Stomach smooth muscle (tissue), 2 donors: Measurements from ENCODE around the gene OFD1.

Experiments used
- H3K27ac ChIP-seq: one replicate; pipeline ENCODE4 v1.7.0; 2013; ENCODE audit warnings: mild to moderate bottlenecking, low read length, inconsistent platforms
- H3K27me3 ChIP-seq, 2 donors: one replicate each; pipeline ENCODE4 v1.7.0; 2013; ENCODE audit warnings: low read length in 2 of 2; ENCODE audit not compliant: insufficient read depth in 2 of 2, control insufficient read depth in 1 of 2
- H3K36me3 ChIP-seq, 2 donors: one replicate each; pipeline ENCODE4 v1.7.0; 2013; ENCODE audit warnings: low read length in 2 of 2; ENCODE audit not compliant: control insufficient read depth in 2 of 2, insufficient read depth in 2 of 2
- H3K4me1 ChIP-seq: one replicate; pipeline ENCODE4 v1.7.0; 2013; ENCODE audit warnings: low read length; ENCODE audit not compliant: control insufficient read depth, insufficient read depth
- H3K4me3 ChIP-seq, 2 donors: one replicate each; pipeline ENCODE4 v1.7.0; 2013; ENCODE audit warnings: low read length in 2 of 2
- H3K9ac ChIP-seq, 2 donors: one replicate each; pipeline ENCODE4 v1.7.0; 2013; ENCODE audit warnings: low read length in 2 of 2, mild to moderate bottlenecking in 1 of 2
- H3K9me3 ChIP-seq, 2 donors: one replicate each; pipeline ENCODE4 v1.7.0; 2013; ENCODE audit warnings: low read length in 2 of 2; ENCODE audit not compliant: control insufficient read depth in 2 of 2
- donor health status: healthy.
- donor health status: Pancreatic carcinoma.

OFD1 gene

DNA sequence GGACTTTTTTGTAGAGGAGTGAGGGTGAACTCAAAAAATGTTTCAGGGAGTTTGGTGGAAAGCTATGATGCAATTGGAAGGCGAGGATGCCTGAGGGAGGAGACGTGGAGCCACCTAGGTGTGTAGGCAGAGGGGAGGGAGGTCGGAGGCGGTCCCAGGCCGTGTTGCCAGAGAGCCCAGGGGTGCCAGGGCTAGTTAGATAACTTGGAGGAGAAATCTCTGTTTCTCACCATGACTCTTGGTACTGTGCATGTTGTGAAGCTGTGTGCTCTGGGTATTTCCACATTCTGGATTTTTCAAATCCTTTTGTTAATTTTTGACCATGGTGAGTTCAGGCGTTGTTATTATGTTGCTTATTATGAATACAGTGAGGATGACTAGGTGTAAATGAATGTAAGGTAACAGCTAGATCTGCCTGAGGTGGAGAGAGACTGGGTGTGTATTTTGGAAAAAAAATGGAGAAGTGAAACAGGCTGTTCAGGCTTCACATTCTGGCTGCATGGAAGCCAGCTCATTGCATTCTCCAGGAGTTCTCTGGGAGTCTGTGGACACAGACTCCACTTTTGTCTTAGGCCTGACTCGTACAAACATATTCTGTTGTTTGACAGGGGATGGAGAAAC lies 41.1 kb upstream of the OFD1 start:
- no peak overlapping the region for H3K9ac ChIP-seq
- peaks cover 0 to 14% of the 10 kb centered on the region in 2 donors for H3K27me3 ChIP-seq
- H3K27ac ChIP-seq = no peak overlapping the region
- H3K36me3 ChIP-seq = no peaks in the 10 kb centered on the region
- no peaks in the 10 kb centered on the region for H3K9me3 ChIP-seq
- H3K4me1 ChIP-seq = peaks cover 5% of the 10 kb centered on the region
- H3K4me3 ChIP-seq = peak overlapping the region in 1 of 2 donors; percentile 23

DNA sequence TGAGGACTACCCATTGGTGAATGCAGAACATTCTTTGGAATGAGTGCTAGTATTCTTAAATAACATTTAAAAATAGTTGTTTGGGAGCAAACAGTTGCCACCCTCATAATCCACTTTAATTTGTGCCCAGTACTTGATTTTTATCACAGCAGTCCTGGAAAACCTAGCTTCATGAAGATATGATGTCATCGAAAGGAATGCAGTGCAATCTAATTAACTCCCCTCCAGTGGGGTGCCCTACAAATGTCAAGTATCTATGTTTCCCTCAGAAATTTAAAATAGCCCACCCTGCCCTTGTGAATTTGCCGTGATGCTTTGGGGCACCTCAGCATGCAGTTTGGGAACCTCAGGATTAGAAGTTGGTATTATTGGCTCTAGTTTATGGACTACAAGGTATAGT lies 40.2 kb upstream of the OFD1 start:
- no peaks in the 10 kb centered on the region for H3K9me3 ChIP-seq
- H3K4me3 ChIP-seq = no peak overlapping the region
- H3K27me3 ChIP-seq = peaks cover 0 to 12% of the 10 kb centered on the region in 2 donors
- no peak overlapping the region for H3K27ac ChIP-seq
- no peak overlapping the region for H3K9ac ChIP-seq
- H3K4me1 ChIP-seq = peaks cover 5% of the 10 kb centered on the region
- no peaks in the 10 kb centered on the region for H3K36me3 ChIP-seq

GRCh38 chrX:13694983-13695382 lies 39.6 kb upstream of the OFD1 start:
- peaks cover 0 to 10% of the 10 kb centered on the region in 2 donors for H3K27me3 ChIP-seq
- no peaks in the 10 kb centered on the region for H3K36me3 ChIP-seq
- H3K27ac ChIP-seq = no peak overlapping the region
- H3K4me1 ChIP-seq = peaks cover 5% of the 10 kb centered on the region
- no peak overlapping the region for H3K9ac ChIP-seq
- no peaks in the 10 kb centered on the region for H3K9me3 ChIP-seq
- H3K4me3 ChIP-seq = no peak overlapping the region

DNA sequence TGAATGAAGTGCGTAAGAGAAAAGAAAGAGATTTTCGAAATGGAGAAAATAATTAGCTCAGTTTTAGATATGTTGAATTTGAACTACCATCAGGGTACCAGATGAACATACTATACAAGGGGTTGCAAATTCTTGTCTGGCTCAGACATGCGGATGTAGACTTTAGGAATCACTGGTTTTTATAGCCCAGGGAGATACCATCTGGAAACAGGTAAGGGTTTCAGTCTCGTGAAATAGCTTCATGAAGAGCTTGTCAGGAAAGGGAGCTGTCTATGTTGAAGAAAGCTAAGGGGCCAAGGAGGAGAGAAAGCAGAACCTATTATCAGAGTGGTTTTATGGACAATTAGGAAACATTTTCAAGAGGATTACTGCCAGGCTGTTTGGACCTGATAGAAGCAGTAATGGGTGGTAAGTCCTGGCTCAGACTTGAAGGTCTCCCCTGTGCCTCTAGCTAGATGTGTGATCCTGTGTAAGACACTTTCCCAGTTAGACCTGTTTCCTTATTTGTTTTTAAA lies 38.9 kb upstream of the OFD1 start:
- peaks cover 5% of the 10 kb centered on the region for H3K4me1 ChIP-seq
- H3K4me3 ChIP-seq = no peak overlapping the region
- H3K27me3 ChIP-seq = peaks cover 0 to 10% of the 10 kb centered on the region in 2 donors
- H3K36me3 ChIP-seq = no peaks in the 10 kb centered on the region
- no peak overlapping the region for H3K27ac ChIP-seq
- H3K9ac ChIP-seq = no peak overlapping the region
- H3K9me3 ChIP-seq = no peaks in the 10 kb centered on the region

DNA sequence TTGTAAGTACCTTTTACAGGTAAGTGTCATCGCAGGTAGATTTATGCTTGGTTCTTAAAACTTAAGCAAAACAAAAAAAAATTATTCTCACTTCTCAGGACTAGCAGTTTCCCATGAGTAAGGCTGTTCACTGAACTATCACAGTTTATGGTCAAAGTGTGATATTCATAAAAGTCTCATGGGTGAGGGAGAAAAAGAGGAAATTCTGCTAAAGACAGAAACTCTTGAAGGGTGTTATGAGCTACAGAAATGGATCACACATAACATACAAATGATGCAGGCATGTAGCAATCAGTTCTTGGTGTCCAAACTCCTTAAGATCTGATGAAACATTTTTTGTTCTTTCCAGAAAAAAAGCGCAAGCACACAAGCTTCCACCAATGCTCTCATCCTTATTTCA lies 37.1 kb upstream of the OFD1 start:
- peaks cover 8% of the 10 kb centered on the region for H3K4me1 ChIP-seq
- H3K9ac ChIP-seq = no peak overlapping the region
- peaks cover 0 to 6% of the 10 kb centered on the region in 2 donors for H3K27me3 ChIP-seq
- H3K4me3 ChIP-seq = no peak overlapping the region
- H3K27ac ChIP-seq = no peak overlapping the region
- H3K36me3 ChIP-seq = no peaks in the 10 kb centered on the region
- H3K9me3 ChIP-seq = no peaks in the 10 kb centered on the region

GRCh38 chrX:13697976-13698375 lies 36.6 kb upstream of the OFD1 start:
- no peak overlapping the region for H3K27ac ChIP-seq
- no peaks in the 10 kb centered on the region for H3K9me3 ChIP-seq
- H3K27me3 ChIP-seq = peaks cover 0 to 1% of the 10 kb centered on the region in 2 donors
- H3K36me3 ChIP-seq = no peaks in the 10 kb centered on the region
- H3K4me3 ChIP-seq = no peak overlapping the region
- H3K4me1 ChIP-seq = peaks cover 6% of the 10 kb centered on the region
- no peak overlapping the region for H3K9ac ChIP-seq

GRCh38 chrX:13698432-13698831 lies 36.1 kb upstream of the OFD1 start:
- H3K36me3 ChIP-seq = no peaks in the 10 kb centered on the region
- H3K27ac ChIP-seq = no peak overlapping the region
- H3K27me3 ChIP-seq = peaks cover 0 to under 1% of the 10 kb centered on the region in 2 donors
- H3K9ac ChIP-seq = no peak overlapping the region
- H3K4me1 ChIP-seq = peaks cover 6% of the 10 kb centered on the region
- H3K4me3 ChIP-seq = no peak overlapping the region
- H3K9me3 ChIP-seq = no peaks in the 10 kb centered on the region

DNA sequence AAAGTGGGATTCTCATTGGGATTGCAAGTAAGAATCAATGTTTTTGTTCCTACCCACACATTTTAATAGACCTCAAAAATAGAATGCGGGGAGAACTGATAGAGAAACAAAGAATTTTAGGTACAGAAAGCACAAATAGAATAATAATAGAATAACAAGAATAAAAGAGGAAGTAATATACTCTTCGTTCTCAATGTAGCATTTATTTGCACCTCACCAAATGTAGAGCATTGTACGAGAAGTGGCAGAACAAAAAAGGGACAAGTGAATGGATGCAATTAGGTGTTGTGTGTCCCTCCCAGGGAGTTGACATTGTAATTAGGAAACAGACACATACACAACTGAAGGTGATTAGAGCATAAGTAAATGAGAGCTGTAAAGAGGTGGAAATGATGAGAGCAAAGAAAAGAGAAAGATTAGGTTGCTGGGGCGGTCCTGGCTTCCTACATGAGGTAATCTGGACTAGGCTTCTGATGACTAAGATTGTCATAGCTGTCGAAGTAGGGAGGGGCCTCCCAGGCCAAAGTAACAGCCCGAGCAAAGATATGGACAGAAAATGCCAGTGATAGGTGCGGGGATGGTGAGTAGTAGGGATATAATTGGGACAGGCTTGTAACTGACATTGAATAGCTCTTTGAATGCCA lies 35.2 kb upstream of the OFD1 start:
- Histone ChIP-seq H3K27me3 (peaks cover 0 to 4% of the 10 kb centered on the region in 2 donors), H3K9me3 (no peaks in the 10 kb centered on the region), H3K9ac (no peak overlapping the region), H3K4me3 (no peak overlapping the region), H3K36me3 (peaks cover 0 to 3% of the 10 kb centered on the region in 2 donors), H3K27ac (no peak overlapping the region), H3K4me1 (peaks cover 9% of the 10 kb centered on the region)

DNA sequence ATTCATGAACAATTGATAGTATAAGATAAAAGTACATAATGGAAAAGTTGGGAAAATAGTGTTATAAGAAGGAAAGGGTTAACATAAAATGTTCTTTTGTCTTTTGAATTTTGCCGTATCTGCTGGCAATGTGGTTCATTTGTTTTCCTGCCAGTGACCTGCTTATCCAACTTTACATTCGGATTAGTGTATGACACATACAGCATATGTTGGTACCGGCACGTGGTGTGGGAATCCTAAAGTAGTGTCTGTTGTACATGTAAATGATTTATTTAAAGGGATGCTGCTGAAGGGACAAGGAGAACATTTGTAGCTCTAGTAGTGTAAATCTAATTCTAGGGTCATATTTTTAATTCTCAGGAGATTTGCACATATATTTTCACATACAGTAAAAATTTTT lies 34.2 kb upstream of the OFD1 start:
- no peaks in the 10 kb centered on the region for H3K9me3 ChIP-seq
- H3K4me3 ChIP-seq = no peak overlapping the region
- H3K27ac ChIP-seq = no peak overlapping the region
- H3K36me3 ChIP-seq = peaks cover 0 to 3% of the 10 kb centered on the region in 2 donors
- H3K4me1 ChIP-seq = peaks cover 9% of the 10 kb centered on the region
- no peak overlapping the region for H3K9ac ChIP-seq
- peaks cover 0 to 4% of the 10 kb centered on the region in 2 donors for H3K27me3 ChIP-seq

GRCh38 chrX:13702111-13702789 lies 32.3 kb upstream of the OFD1 start:
- Histone ChIP-seq H3K9ac (no peak overlapping the region), H3K27ac (no peak overlapping the region), H3K36me3 (peaks cover 0 to 3% of the 10 kb centered on the region in 2 donors), H3K4me3 (no peak overlapping the region), H3K27me3 (peaks cover 0 to 5% of the 10 kb centered on the region in 2 donors), H3K4me1 (peaks cover 8% of the 10 kb centered on the region), H3K9me3 (no peaks in the 10 kb centered on the region)
